Activated naive CD4-positive, alpha-beta T cell treated with anti-CD3 and anti-CD28 coated beads, Interleukin-2, amount 50 U/mL, for 72 hours (primary cell): ENCODE measurements around the gene OR6F1. TPM values are rescaled to one million over a fixed set of nuclear protein-coding genes. Genes with fewer than 3 reads are reported as not detected.
"Not testable (repeated sequence)": the region's sequence is repeated elsewhere in the genome, so short reads cannot be mapped to it uniquely, and the experiment has no call there.

ENCODE experiments used
- ATAC-seq, 2 donors: fragments of 150-1000 bp; cut with Tn5 transposase; 2 replicates each; pipeline ENCODE4 v1.10.0; 2021; ENCODE audit warnings: mild to moderate bottlenecking in 2 of 2, moderate library complexity in 2 of 2
- DNase-seq, 2 donors: peaks; one replicate each; pipeline ENCODE4 v3.0.0; 2021 to 2022; ENCODE audit warnings: low spot score in 2 of 2
- H3K27ac Mint-ChIP-seq, 2 donors: one replicate each; pipeline ENCODE4 v1.8.0; 2022; ENCODE audit warnings: mild to moderate bottlenecking in 2 of 2, mixed read lengths in 2 of 2
- H3K36me3 Mint-ChIP-seq, 2 donors: one replicate each; pipeline ENCODE4 v1.8.0; 2022; ENCODE audit warnings: mixed read lengths in 2 of 2
- H3K9me3 Mint-ChIP-seq, 2 donors: one replicate each; pipeline ENCODE4 v1.8.0; 2022; ENCODE audit warnings: mixed read lengths in 2 of 2
- total RNA-seq, 2 donors: library from RNA; stranded (reverse); gene quantifications; one replicate each; pipeline ENCODE4 v1.2.3, GENCODE V29; 2022

Gene OR6F1
- total RNA-seq = not detected

GRCh38 chr1:247716546-247716945 lies at the start of gene OR6F1:
Gene OR6F1, minus strand, starts transcription at chr1:247716646. Its CDS starts 3,891 bp downstream, at chr1:247712755.
- no peak within 1 kb of the TSS for H3K27ac Mint-ChIP-seq
- ATAC-seq (no peak), DNase-seq (no peak)
- peaks cover 0 to 4% of the 10 kb centered on the region in 2 donors for H3K36me3 Mint-ChIP-seq
- H3K9me3 Mint-ChIP-seq = peaks cover 5 to 6% of the 10 kb centered on the region in 2 donors

- no peaks in the 10 kb centered on the region for H3K36me3 Mint-ChIP-seq
- ATAC-seq = no peak
- DNase-seq = no peak
- no peak within 1 kb of the TSS for H3K27ac Mint-ChIP-seq
- H3K9me3 Mint-ChIP-seq = peaks cover 0 to 5% of the 10 kb centered on the region in 2 donors
These were observed 44.0 kb upstream of the OR6F1 start, which contains the start of gene OR1C1 for GRCh38 chr1:247760456-247760855. Gene OR1C1, minus strand, starts transcription at chr1:247760556. Its CDS starts 2,150 bp downstream, at chr1:247758406.

GRCh38 chr1:247754311-247754710 lies 37.9 kb upstream of the OR6F1 start:
- DNase-seq, H3K27ac Mint-ChIP-seq, H3K36me3 Mint-ChIP-seq, ATAC-seq: not testable (repeated sequence)
- peaks cover 9 to 14% of the 10 kb centered on the region in 2 donors for H3K9me3 Mint-ChIP-seq

- peak in 1 of 2 donors; percentile 7 for ATAC-seq
- Mint-ChIP-seq H3K36me3 (peaks cover 0 to 6% of the 10 kb centered on the region in 2 donors), H3K9me3 (peaks cover 9 to 14% of the 10 kb centered on the region in 2 donors), H3K27ac (no peak overlapping the region)
- no peak for DNase-seq
These were observed 33.4 kb upstream of the OR6F1 start for GRCh38 chr1:247749870-247750269.

GRCh38 chr1:247748041-247748440 lies 31.6 kb upstream of the OR6F1 start, which contains the start of gene OR14A2:
Gene OR14A2, minus strand, starts transcription at chr1:247748141.
- Mint-ChIP-seq H3K27ac (no peak within 1 kb of the TSS), H3K9me3 (peaks cover 9 to 14% of the 10 kb centered on the region in 2 donors), H3K36me3 (peaks cover 0 to 6% of the 10 kb centered on the region in 2 donors)
- ATAC-seq (no peak), DNase-seq (no peak)

- DNase-seq (no peak), ATAC-seq (no peak)
- Mint-ChIP-seq H3K36me3 (peaks cover 0 to 6% of the 10 kb centered on the region in 2 donors), H3K27ac (no peak overlapping the region), H3K9me3 (peaks cover 9 to 14% of the 10 kb centered on the region in 2 donors)
These were observed 31.2 kb upstream of the OR6F1 start for GRCh38 chr1:247747616-247748015.

GRCh38 chr1:247746391-247746935 lies 30.0 kb upstream of the OR6F1 start:
- DNase-seq (no peak), ATAC-seq (no peak)
- peaks cover 9 to 14% of the 10 kb centered on the region in 2 donors for H3K9me3 Mint-ChIP-seq
- H3K27ac Mint-ChIP-seq = no peak overlapping the region
- peaks cover 0 to 6% of the 10 kb centered on the region in 2 donors for H3K36me3 Mint-ChIP-seq

- H3K36me3 Mint-ChIP-seq, H3K27ac Mint-ChIP-seq, DNase-seq, H3K9me3 Mint-ChIP-seq, ATAC-seq: not testable (repeated sequence)
These were observed 25.8 kb upstream of the OR6F1 start for GRCh38 chr1:247742215-247742760.

- Mint-ChIP-seq H3K9me3 (peaks cover 0 to 2% of the 10 kb centered on the region in 2 donors), H3K36me3 (no peaks in the 10 kb centered on the region)
These were observed 25.3 kb upstream of the OR6F1 start for GRCh38 chr1:247741756-247742155.

GRCh38 chr1:247740721-247741120 lies 24.3 kb upstream of the OR6F1 start:
- H3K27ac Mint-ChIP-seq = no peak overlapping the region
- H3K36me3 Mint-ChIP-seq = no peaks in the 10 kb centered on the region
- no peaks in the 10 kb centered on the region for H3K9me3 Mint-ChIP-seq
- ATAC-seq (no peak), DNase-seq (no peak)

More at GRCh38 chr1:247741756-247742155, 25.3 kb upstream of the OR6F1 start:
- ATAC-seq (no peak), DNase-seq (no peak)
- H3K27ac Mint-ChIP-seq = no peak overlapping the region

- no peak for DNase-seq
- no peak for ATAC-seq
- Mint-ChIP-seq H3K27ac (no peak within 1 kb of the TSS), H3K36me3 (no peaks in the 10 kb centered on the region), H3K9me3 (peaks cover 3% of the 10 kb centered on the region in 2 donors)
These were observed 21.9 kb upstream of the OR6F1 start, which contains the start of gene OR14K1 for GRCh38 chr1:247738315-247738714. Gene OR14K1, plus strand, starts transcription at chr1:247738615. Its CDS starts 0 bp downstream, at chr1:247738615.

- peaks cover 6 to 15% of the 10 kb centered on the region in 2 donors for H3K9me3 Mint-ChIP-seq
- no peak overlapping the region for H3K27ac Mint-ChIP-seq
- DNase-seq (no peak), ATAC-seq (no peak)
- H3K36me3 Mint-ChIP-seq = peaks cover 0 to 4% of the 10 kb centered on the region in 2 donors
These were observed 4.8 kb upstream of the OR6F1 start for GRCh38 chr1:247721222-247721621.

GRCh38 chr1:247713753-247714152 lies 2.7 kb downstream of the OR6F1 start:
- DNase-seq = no peak

GRCh38 chr1:247710681-247711080 lies 5.8 kb downstream of the OR6F1 start:
- DNase-seq, H3K36me3 Mint-ChIP-seq, H3K27ac Mint-ChIP-seq, ATAC-seq, H3K9me3 Mint-ChIP-seq: not testable (repeated sequence)

More at GRCh38 chr1:247713753-247714152, 2.7 kb downstream of the OR6F1 start:
- ATAC-seq = no peak
- Mint-ChIP-seq H3K27ac (no peak overlapping the region), H3K36me3 (no peaks in the 10 kb centered on the region), H3K9me3 (no peaks in the 10 kb centered on the region)

GRCh38 chr1:247701338-247701737 lies 15.1 kb downstream of the OR6F1 start:
- H3K27ac Mint-ChIP-seq = no peak overlapping the region
- ATAC-seq (no peak), DNase-seq (no peak)
- peaks cover 4 to 8% of the 10 kb centered on the region in 2 donors for H3K9me3 Mint-ChIP-seq
- H3K36me3 Mint-ChIP-seq = no peaks in the 10 kb centered on the region

- peak in 1 of 2 donors; percentile 66 for ATAC-seq
- Mint-ChIP-seq H3K36me3 (no peaks in the 10 kb centered on the region), H3K27ac (no peak overlapping the region), H3K9me3 (no peaks in the 10 kb centered on the region)
- DNase-seq = peak in 1 of 2 donors; percentile 57
These were observed 35.1 kb downstream of the OR6F1 start for GRCh38 chr1:247681288-247681897.

- Mint-ChIP-seq H3K27ac (no peak overlapping the region), H3K36me3 (no peaks in the 10 kb centered on the region), H3K9me3 (no peaks in the 10 kb centered on the region)
- DNase-seq (no peak), ATAC-seq (no peak)
These were observed 36.3 kb downstream of the OR6F1 start for GRCh38 chr1:247680171-247680570.
